Keratinocyte (primary cell): ENCODE measurements around the gene TBK1. TPM values are rescaled to one million over a fixed set of nuclear protein-coding genes. Genes with fewer than 3 reads are reported as not detected.

Experiments used
- DNase-seq: peaks from one replicate; pipeline ENCODE4 v3.0.0-alpha.2; 2011; ENCODE audit warnings: low read depth, missing footprints, low spot score
- FAIRE-seq: peaks from 2 replicates; lab custom pipeline; 2011; peaks lifted over from hg19 to GRCh38; lab: Jason Lieb, UNC
- H2AFZ ChIP-seq: 2 replicates; pipeline ENCODE4 v1.6.0; 2012; ENCODE audit warnings: low read length, control low read depth, inconsistent platforms; ENCODE audit not compliant: control insufficient read depth
- H3K27ac ChIP-seq: 2 replicates; pipeline ENCODE4 v1.5.1; 2011; ENCODE audit warnings: low read length; ENCODE audit not compliant: control insufficient read depth, insufficient read depth
- H3K27me3 ChIP-seq: 3 replicates; pipeline ENCODE4 v1.6.0; 2011; ENCODE audit warnings: low read length; ENCODE audit not compliant: control insufficient read depth, insufficient read depth; ENCODE audit errors: extremely low read depth
- H3K36me3 ChIP-seq, 2 experiments: 2 replicates in 1 of 2; 3 replicates in 1 of 2; pipeline ENCODE4 v1.5.1; 2011; ENCODE audit warnings: low read length in 2 of 2, mild to moderate bottlenecking in 1 of 2; ENCODE audit not compliant: control insufficient read depth in 2 of 2, insufficient read depth in 2 of 2; ENCODE audit errors: extremely low read depth in 1 of 2
- H3K4me1 ChIP-seq: 3 replicates; pipeline ENCODE4 v1.5.1; 2011; ENCODE audit warnings: low read length; ENCODE audit not compliant: control insufficient read depth, insufficient read depth; ENCODE audit errors: extremely low read depth
- H3K4me2 ChIP-seq: 3 replicates; pipeline ENCODE4 v1.6.0; 2011; ENCODE audit warnings: low read depth, low read length; ENCODE audit not compliant: control insufficient read depth, insufficient read depth; ENCODE audit errors: extremely low read depth
- H3K4me3 ChIP-seq, 3 experiments: fragments of 200-600 bp in 1 of 3; sonication (generic) in 1 of 3; 2 replicates in 2 of 3; 3 replicates in 1 of 3; pipeline ENCODE4 v1.5.1; 2011 to 2016; ENCODE audit warnings: low read length in 3 of 3, mild to moderate bottlenecking in 3 of 3, control low read depth in 2 of 3, inconsistent platforms in 1 of 3, low read depth in 1 of 3, mixed read lengths in 1 of 3, mixed run types in 1 of 3, moderate library complexity in 1 of 3; ENCODE audit not compliant: control insufficient read depth in 2 of 3, insufficient read depth in 2 of 3; ENCODE audit errors: extremely low read depth in 1 of 3
- H3K79me2 ChIP-seq: 2 replicates; pipeline ENCODE4 v1.6.0; 2012; ENCODE audit warnings: low read length; ENCODE audit not compliant: control insufficient read depth, insufficient read depth
- H3K9ac ChIP-seq: 3 replicates; pipeline ENCODE4 v1.6.0; 2011; ENCODE audit warnings: low read length; ENCODE audit not compliant: control insufficient read depth, insufficient read depth; ENCODE audit errors: extremely low read depth
- H3K9me1 ChIP-seq: 3 replicates; pipeline ENCODE4 v1.6.0; 2011; ENCODE audit warnings: low read length; ENCODE audit not compliant: control insufficient read depth, insufficient read depth; ENCODE audit errors: extremely low read depth
- H3K9me3 ChIP-seq: 2 replicates; pipeline ENCODE4 v1.5.1; 2012; ENCODE audit warnings: low read depth, low read length; ENCODE audit not compliant: control insufficient read depth
- H4K20me1 ChIP-seq: 3 replicates; pipeline ENCODE4 v1.6.0; 2011; ENCODE audit warnings: low read length; ENCODE audit not compliant: control insufficient read depth, insufficient read depth; ENCODE audit errors: extremely low read depth
- CTCF ChIP-seq, 3 experiments: IDR thresholded peaks in 1 of 3; conservative IDR thresholded peaks in 1 of 3; optimal IDR thresholded peaks in 1 of 3; 2 replicates in 2 of 3; 3 replicates in 1 of 3; pipeline versions ENCODE3 to v1.5.1; 2011; ENCODE audit warnings: low read length in 3 of 3, mild to moderate bottlenecking in 3 of 3, moderate library complexity in 2 of 3, control low read depth in 1 of 3, inconsistent platforms in 1 of 3; ENCODE audit not compliant: insufficient read depth in 2 of 3; ENCODE audit errors: extremely low read depth in 1 of 3
- EZH2 ChIP-seq: IDR thresholded peaks from one replicate; pipeline ENCODE4 v1.6.1; 2012; ENCODE audit warnings: inconsistent platforms, mild to moderate bottlenecking, low read length, moderate library complexity
- dilution Hi-C: fragments of 300-500 bp; cut with MboI; formaldehyde crosslinking; loops from one replicate; pipeline ENCODE4 v1.7.0; 2020; ENCODE audit warnings: low sequenced_read_pairs; ENCODE audit not compliant: extremely low pct_ligation_motif_present
- polyA plus RNA-seq, 5 experiments: library from polyadenylated mRNA; depleted of rRNA in 3 of 5; stranded (reverse) in 3 of 5; stranded (forward) in 1 of 5; unstranded in 1 of 5; fragments of >200 nt; gene quantifications; 1 replicate in 1 of 5; 2 replicates in 3 of 5; 3 replicates in 1 of 5; pipeline versions ENCODE4 v1.2.1 to v1.2.3, GENCODE V29; 2011 to 2012; ENCODE audit warnings: missing spikeins in 2 of 5, low read depth in 1 of 5, low replicate concordance in 1 of 5

Gene TBK1
- polyA plus RNA-seq, 1 donor (not counting 4 experiments of a cell fraction or from before 2014, with no cell fraction given): 19.1 TPM

DNA sequence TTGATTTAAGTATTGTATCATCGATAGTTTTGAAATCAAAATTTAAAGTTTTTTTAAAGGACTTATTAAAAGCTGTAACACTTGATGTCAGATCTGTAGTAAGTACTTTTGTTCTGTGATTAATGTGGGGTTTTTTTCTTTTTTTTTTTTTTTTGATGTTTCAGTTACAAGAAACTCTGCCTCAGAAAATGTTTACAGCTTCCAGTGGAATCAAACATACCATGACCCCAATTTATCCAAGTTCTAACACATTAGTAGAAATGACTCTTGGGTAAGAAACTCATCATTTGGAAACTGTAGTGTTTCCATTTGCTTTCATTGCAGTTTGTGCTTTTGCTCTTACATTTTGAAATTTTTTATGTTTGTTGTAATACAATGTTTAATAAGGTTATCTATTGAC, 45.6 kb downstream of the TBK1 start:
- H3K9me1 ChIP-seq: no peaks in the 10 kb centered on the region
- no peaks in the 10 kb centered on the region for H3K9me3 ChIP-seq
- H3K27me3 ChIP-seq: no peaks in the 10 kb centered on the region
- FAIRE-seq: no peak
- no peaks in the 10 kb centered on the region for H3K4me1 ChIP-seq
- DNase-seq: no peak
- no peaks in the 10 kb centered on the region for H3K79me2 ChIP-seq
- no peaks in the 10 kb centered on the region for H4K20me1 ChIP-seq
- H3K4me3 ChIP-seq: no peak overlapping the region
- H2AFZ ChIP-seq: no peak overlapping the region
- no peak overlapping the region for H3K9ac ChIP-seq
- TF ChIP-seq EZH2 (no peak), CTCF (optimal IDR thresholded peaks at IDR 0.05 in 1 of 3, IDR thresholded peaks at IDR 0.05 in 1 of 3, conservative IDR thresholded peaks at IDR 0.05 in 1 of 3; ENCODE audit: extremely low read depth in 1 of 3, insufficient read depth in 2 of 3, low read length in 3 of 3) (no peak)
- no peak overlapping the region for H3K27ac ChIP-seq
- dilution Hi-C loops: no loop called here
- no peak overlapping the region for H3K4me2 ChIP-seq
- peaks cover 6 to 16% of the 10 kb centered on the region in 2 experiments for H3K36me3 ChIP-seq

DNA sequence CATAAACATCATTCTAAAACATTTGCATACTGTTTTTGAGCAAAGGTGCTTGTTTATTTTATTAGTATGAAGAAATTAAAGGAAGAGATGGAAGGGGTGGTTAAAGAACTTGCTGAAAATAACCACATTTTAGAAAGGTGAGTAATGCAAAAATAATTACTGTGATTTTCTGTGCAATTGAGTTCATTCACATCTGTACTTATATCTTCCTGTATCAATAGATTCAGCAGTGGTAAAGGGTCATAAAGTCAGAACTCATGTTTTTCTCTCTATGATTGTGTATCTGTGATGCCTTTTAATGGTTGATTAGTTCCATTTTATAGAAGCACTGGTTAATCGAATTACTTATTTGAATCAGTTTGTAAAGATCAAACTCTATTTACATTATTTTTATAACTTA, 46.0 kb downstream of the TBK1 start:
- Histone ChIP-seq H3K9me3 (no peaks in the 10 kb centered on the region), H3K4me2 (no peak overlapping the region), H3K4me1 (no peaks in the 10 kb centered on the region), H3K27me3 (no peaks in the 10 kb centered on the region), H3K27ac (no peak overlapping the region), H3K9ac (no peak overlapping the region), H3K36me3 (peaks cover 6 to 16% of the 10 kb centered on the region in 2 experiments), H4K20me1 (no peaks in the 10 kb centered on the region), H3K79me2 (no peaks in the 10 kb centered on the region), H3K4me3 (no peak overlapping the region), H2AFZ (no peak overlapping the region), H3K9me1 (no peaks in the 10 kb centered on the region)
- no peak for FAIRE-seq
- dilution Hi-C loops: no loop called here
- TF ChIP-seq CTCF (optimal IDR thresholded peaks at IDR 0.05 in 1 of 3, IDR thresholded peaks at IDR 0.05 in 1 of 3, conservative IDR thresholded peaks at IDR 0.05 in 1 of 3; ENCODE audit: extremely low read depth in 1 of 3, insufficient read depth in 2 of 3, low read length in 3 of 3) (no peak), EZH2 (no peak)
- DNase-seq: no peak
